Endothelial cell of umbilical vein (primary cell): ENCODE measurements around the gene SULT2B1. TPM values are rescaled to one million over a fixed set of nuclear protein-coding genes. Genes with fewer than 3 reads are reported as not detected.

Experiments
- BruUV-seq: library from RNA; stranded (reverse); fragments of 400-500 nt; replicated peaks from 2 replicates; lab custom pipeline; 2021; lab: Mats Ljungman, UMichigan
- CTCF ChIA-PET: fragments of 300-600, 350-600 bp; sonication (Branson Sonifier 250); formaldehyde crosslinking; loops from one replicate; lab custom pipeline; 2021; ENCODE audit warnings: antibody characterized with exemption, inconsistent platforms; lab: Charles Lee
- POLR2A ChIA-PET: fragments of 300-600, 350-600 bp; sonication (Branson Sonifier 250); formaldehyde crosslinking; loops from one replicate; lab custom pipeline; 2021; ENCODE audit warnings: antibody characterized with exemption, inconsistent platforms; lab: Charles Lee
- DNase-seq: peaks from one replicate; pipeline ENCODE4 v3.0.0-alpha.2; 2011; ENCODE audit warnings: low read depth, low spot score
- FAIRE-seq: peaks from 2 replicates; lab custom pipeline; 2011; peaks lifted over from hg19 to GRCh38; lab: Jason Lieb, UNC
- H2AFZ ChIP-seq: 2 replicates; pipeline ENCODE4 v1.6.0; 2012; ENCODE audit warnings: low read depth, low read length, control low read depth, inconsistent platforms
- H3K27ac ChIP-seq: 2 replicates; pipeline ENCODE4 v1.5.1; 2011; ENCODE audit warnings: low read depth, mild to moderate bottlenecking, control low read depth, low read length, moderate library complexity; ENCODE audit not compliant: insufficient read depth
- H3K27me3 ChIP-seq, 2 experiments: 2 replicates each; pipeline versions ENCODE4 v1.6.0 to v1.6.1; 2011; ENCODE audit warnings: low read length in 2 of 2, mixed read lengths in 1 of 2; ENCODE audit not compliant: control insufficient read depth in 2 of 2, insufficient read depth in 2 of 2
- H3K36me3 ChIP-seq, 2 experiments: 2 replicates in 1 of 2; 3 replicates in 1 of 2; pipeline ENCODE4 v1.5.1; 2011; ENCODE audit warnings: low read length in 2 of 2, mild to moderate bottlenecking in 1 of 2, moderate library complexity in 1 of 2; ENCODE audit not compliant: control insufficient read depth in 2 of 2, insufficient read depth in 2 of 2; ENCODE audit errors: extremely low read depth in 1 of 2
- H3K4me1 ChIP-seq: 3 replicates; pipeline ENCODE4 v1.5.1; 2011; ENCODE audit warnings: mild to moderate bottlenecking, low read length; ENCODE audit not compliant: control insufficient read depth, insufficient read depth; ENCODE audit errors: extremely low read depth
- H3K4me2 ChIP-seq: 2 replicates; pipeline ENCODE4 v1.6.1; 2011; ENCODE audit warnings: low read length, control low read depth, mixed read lengths; ENCODE audit not compliant: insufficient read depth
- H3K4me3 ChIP-seq, 3 experiments: fragments of 200-600 bp in 1 of 3; sonication (generic), shearing (Covaris generic) in 1 of 3; replicated peaks in 1 of 3; 2 replicates each; pipeline ENCODE4 v1.5.1; 2011 to 2016; ENCODE audit warnings: control low read depth in 3 of 3, low read length in 3 of 3, mild to moderate bottlenecking in 2 of 3, inconsistent platforms in 1 of 3, low read depth in 1 of 3, moderate library complexity in 1 of 3; ENCODE audit not compliant: insufficient read depth in 1 of 3
- H3K79me2 ChIP-seq: 2 replicates; pipeline ENCODE4 v1.6.0; 2012; ENCODE audit warnings: low read length, inconsistent platforms; ENCODE audit not compliant: control insufficient read depth, insufficient read depth
- H3K9ac ChIP-seq: replicated peaks from 2 replicates; pipeline ENCODE3; 2011; ENCODE audit warnings: low read length, control low read depth; ENCODE audit not compliant: insufficient read depth; ENCODE audit errors: extremely low read depth
- H3K9me1 ChIP-seq: replicated peaks from 3 replicates; pipeline ENCODE4 v1.6.0; 2011; ENCODE audit warnings: mild to moderate bottlenecking, low read length; ENCODE audit not compliant: control insufficient read depth, insufficient read depth; ENCODE audit errors: extremely low read depth
- H3K9me3 ChIP-seq: replicated peaks from 2 replicates; pipeline ENCODE4 v1.5.1; 2012; ENCODE audit warnings: low read length, inconsistent platforms; ENCODE audit not compliant: control insufficient read depth, insufficient read depth
- H4K20me1 ChIP-seq: replicated peaks from 2 replicates; pipeline ENCODE3; 2011; ENCODE audit warnings: mild to moderate bottlenecking, low read length; ENCODE audit not compliant: control insufficient read depth, insufficient read depth; ENCODE audit errors: extremely low read depth
- EZH2 ChIP-seq: IDR thresholded peaks from 2 replicates; pipeline ENCODE4 v1.6.1; 2012; ENCODE audit warnings: borderline replicate concordance, low read depth, mild to moderate bottlenecking, moderate library complexity, low read length, inconsistent platforms; ENCODE audit not compliant: severe bottlenecking
- FOS ChIP-seq: IDR thresholded peaks from 2 replicates; pipeline ENCODE4 v1.6.1; 2011; ENCODE audit warnings: mild to moderate bottlenecking, low read length, moderate library complexity, borderline replicate concordance; ENCODE audit not compliant: insufficient read depth
- GATA2 ChIP-seq: IDR thresholded peaks from 2 replicates; pipeline ENCODE4 v1.7.0; 2011; ENCODE audit warnings: low read depth, mild to moderate bottlenecking, moderate library complexity, mixed read lengths, low read length; ENCODE audit not compliant: insufficient read length, insufficient read depth
- JUN ChIP-seq: IDR thresholded peaks from 2 replicates; pipeline ENCODE4 v1.6.1; 2011; ENCODE audit warnings: borderline replicate concordance, low read depth; ENCODE audit not compliant: insufficient read length, insufficient read depth
- MYC ChIP-seq: IDR thresholded peaks from one replicate; pipeline ENCODE4 v1.6.1; 2011; ENCODE audit warnings: mild to moderate bottlenecking, low read depth, low read length
- POLR2A ChIP-seq: IDR thresholded peaks from 2 replicates; pipeline ENCODE4 v1.6.1; 2012; ENCODE audit warnings: low read depth, mild to moderate bottlenecking, control low read depth, low read length
- POLR2AphosphoS5 ChIP-seq: IDR thresholded peaks from 2 replicates; pipeline ENCODE4 v1.6.1; 2012; ENCODE audit warnings: low read depth, mild to moderate bottlenecking, control low read depth, low read length, moderate library complexity; ENCODE audit not compliant: insufficient read depth
- dilution Hi-C: fragments of 300-500 bp; cut with MboI; formaldehyde crosslinking; loops from one replicate; pipeline ENCODE4 v1.15.0; 2019; ENCODE audit warnings: low sequenced_read_pairs; ENCODE audit not compliant: extremely low pct_ligation_motif_present
- intact Hi-C: fragments of 100-400 bp; cut with micrococcal nuclease; formaldehyde crosslinking; loops from one replicate; pipeline ENCODE4 v1.10.0; 2022
- polyA plus RNA-seq, 4 experiments: library from polyadenylated mRNA; depleted of rRNA in 3 of 4; stranded (reverse) in 3 of 4; unstranded in 1 of 4; fragments of >200 nt; gene quantifications; 2 replicates each; pipeline versions ENCODE4 v1.2.1 to v1.2.3, GENCODE V29; 2011 to 2012; ENCODE audit warnings: missing spikeins in 1 of 4
- total RNA-seq: library from RNA; stranded (reverse); gene quantifications from 2 replicates; pipeline ENCODE4 v1.2.3, GENCODE V29; 2021
- TF ChIP-seq, protein P1 (sequence below), 2 donors: IDR thresholded peaks; 1 replicate in 1 of 2; 2 replicates in 1 of 2; pipeline ENCODE4 v1.5.1; 2011; ENCODE audit warnings: low read length in 2 of 2, mild to moderate bottlenecking in 2 of 2, moderate library complexity in 2 of 2, control low read depth in 1 of 2, inconsistent platforms in 1 of 2, low read depth in 1 of 2; ENCODE audit not compliant: insufficient read depth in 1 of 2; ENCODE audit errors: extremely low read depth in 1 of 2
- TF ChIP-seq, protein P2 (sequence below): IDR thresholded peaks from 2 replicates; pipeline ENCODE4 v1.6.1; 2011; ENCODE audit not compliant: insufficient read depth, insufficient read length

SULT2B1 gene
- total and polyA plus RNA-seq, 2 donors (not counting 3 experiments of a cell fraction or from before 2014, with no cell fraction given) = not detected

DNA sequence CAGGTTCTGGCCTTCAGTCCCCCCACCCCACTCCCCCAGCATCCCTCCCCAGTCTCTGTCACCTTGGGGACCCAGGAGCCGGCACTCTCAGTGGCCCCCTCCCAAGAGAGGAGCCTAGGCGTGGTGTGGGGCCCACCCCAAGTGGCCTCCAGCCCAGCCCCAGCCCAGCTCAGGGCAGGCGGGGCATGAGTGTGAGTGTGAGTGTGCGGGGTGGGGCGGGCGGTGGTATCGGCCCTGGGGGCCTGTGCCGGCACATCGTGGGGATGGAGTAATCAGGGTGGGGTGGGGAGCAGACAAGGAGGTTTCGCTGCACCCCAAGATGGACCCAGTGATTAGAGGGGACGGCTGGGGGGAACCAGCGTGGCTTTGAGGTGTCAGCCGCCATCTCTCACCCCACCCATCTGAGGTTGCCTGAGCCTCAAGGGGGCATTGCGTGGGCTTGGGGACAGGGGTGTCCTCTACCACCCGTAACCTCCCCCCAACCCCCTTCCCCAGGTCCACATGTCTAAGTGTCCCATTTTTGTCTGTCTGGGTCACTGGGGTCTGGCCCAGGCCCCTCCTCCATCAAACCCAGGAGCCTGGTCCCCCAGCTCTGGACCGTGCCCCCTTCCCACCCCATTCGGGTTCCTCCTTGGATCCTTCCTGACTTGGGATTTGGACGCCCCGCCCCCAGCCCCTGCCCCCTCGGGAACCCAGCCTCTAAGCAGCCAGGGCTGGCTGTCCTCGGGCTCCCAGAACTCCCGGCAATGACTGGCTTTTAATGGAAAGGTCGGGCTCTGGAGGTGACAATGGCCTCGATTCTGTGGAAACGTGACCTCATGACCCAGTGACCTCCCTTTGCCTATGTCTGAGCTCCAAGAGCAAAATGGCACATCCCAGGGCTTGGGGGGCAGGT lies 6.9 kb upstream of the SULT2B1 start:
- intact Hi-C loops = no loop called here
- dilution Hi-C loops = no loop called here
- BruUV-seq = no TSS peak

More for the DNA sequence above, 6.9 kb upstream of the SULT2B1 start:
- ChIA-PET CTCF (interaction anchor here (0.6 kb wide), 1 partner anchor 1548 kb away, joined by 3 read pairs; no protein-coding TSS in a partner anchor), POLR2A (no interaction called here)
- FAIRE-seq = no peak
- no peak for DNase-seq
- Histone ChIP-seq H3K4me1 (peaks cover 5% of the 10 kb centered on the region), H3K4me3 (no peak overlapping the region), H3K79me2 (no peaks in the 10 kb centered on the region), H2AFZ (no peak overlapping the region), H3K9ac (no peak overlapping the region), H3K36me3 (no peaks in the 10 kb centered on the region), H3K27me3 (no peaks in the 10 kb centered on the region), H3K27ac (no peak overlapping the region), H4K20me1 (no peaks in the 10 kb centered on the region), H3K9me1 (no peaks in the 10 kb centered on the region), H3K9me3 (no peaks in the 10 kb centered on the region), H3K4me2 (no peak overlapping the region)
- TF ChIP-seq POLR2AphosphoS5 (no peak), JUN (no peak), POLR2A (no peak), GATA2 (no peak), EZH2 (no peak), MYC (no peak), FOS (no peak)
- TF ChIP-seq, protein P1, sequence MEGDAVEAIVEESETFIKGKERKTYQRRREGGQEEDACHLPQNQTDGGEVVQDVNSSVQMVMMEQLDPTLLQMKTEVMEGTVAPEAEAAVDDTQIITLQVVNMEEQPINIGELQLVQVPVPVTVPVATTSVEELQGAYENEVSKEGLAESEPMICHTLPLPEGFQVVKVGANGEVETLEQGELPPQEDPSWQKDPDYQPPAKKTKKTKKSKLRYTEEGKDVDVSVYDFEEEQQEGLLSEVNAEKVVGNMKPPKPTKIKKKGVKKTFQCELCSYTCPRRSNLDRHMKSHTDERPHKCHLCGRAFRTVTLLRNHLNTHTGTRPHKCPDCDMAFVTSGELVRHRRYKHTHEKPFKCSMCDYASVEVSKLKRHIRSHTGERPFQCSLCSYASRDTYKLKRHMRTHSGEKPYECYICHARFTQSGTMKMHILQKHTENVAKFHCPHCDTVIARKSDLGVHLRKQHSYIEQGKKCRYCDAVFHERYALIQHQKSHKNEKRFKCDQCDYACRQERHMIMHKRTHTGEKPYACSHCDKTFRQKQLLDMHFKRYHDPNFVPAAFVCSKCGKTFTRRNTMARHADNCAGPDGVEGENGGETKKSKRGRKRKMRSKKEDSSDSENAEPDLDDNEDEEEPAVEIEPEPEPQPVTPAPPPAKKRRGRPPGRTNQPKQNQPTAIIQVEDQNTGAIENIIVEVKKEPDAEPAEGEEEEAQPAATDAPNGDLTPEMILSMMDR (IDR thresholded peaks at IDR 0.05; ENCODE audit: extremely low read depth in 1 of 2, insufficient read depth in 1 of 2, low read depth in 1 of 2, low read length in 2 of 2) = no peak
- TF ChIP-seq, protein P2, sequence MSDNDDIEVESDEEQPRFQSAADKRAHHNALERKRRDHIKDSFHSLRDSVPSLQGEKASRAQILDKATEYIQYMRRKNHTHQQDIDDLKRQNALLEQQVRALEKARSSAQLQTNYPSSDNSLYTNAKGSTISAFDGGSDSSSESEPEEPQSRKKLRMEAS = no peak
